Measurements from ENCODE around the gene DDX31. TPM values are rescaled to one million over a fixed set of nuclear protein-coding genes. Genes with fewer than 3 reads are reported as not detected.

The DDX31 gene
- total and polyA plus RNA-seq, 7 donors: 5.5 to 12.4 (median 8.6) TPM

DNA sequence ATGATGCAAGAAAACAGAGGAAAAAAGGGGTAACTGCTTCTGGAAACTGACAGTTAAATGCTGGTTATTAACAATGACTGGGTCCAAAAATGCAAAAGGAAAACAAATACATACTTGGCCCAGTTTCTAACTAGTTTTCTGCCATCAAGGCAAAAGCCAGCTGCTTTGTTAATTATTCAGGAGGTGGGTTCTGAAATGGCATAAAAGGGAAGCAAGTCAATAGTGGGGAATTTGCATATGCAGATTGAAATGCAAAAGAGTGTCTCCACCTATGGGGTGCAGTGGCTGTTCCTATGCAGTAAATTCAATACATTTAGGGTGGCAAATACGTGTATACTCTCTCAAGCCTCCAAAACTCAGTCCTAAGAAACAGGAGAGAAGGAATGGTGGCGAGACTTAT lies 54.0 kb downstream of the DDX31 start:
- H3K9me3 ChIP-seq: no peaks in the 10 kb centered on the region
- DNase-seq: no peak
- H3K27me3 ChIP-seq (ENCODE audit: insufficient read depth in 3 of 3, low read length in 2 of 3): no peaks in the 10 kb centered on the region
- intact Hi-C loops (cut with DNase I): loop anchor here in 1 of 2 donors (10.0 kb wide), 1 partner anchor 299 kb away; no protein-coding TSS in a partner anchor
- TF ChIP-seq, protein P1, sequence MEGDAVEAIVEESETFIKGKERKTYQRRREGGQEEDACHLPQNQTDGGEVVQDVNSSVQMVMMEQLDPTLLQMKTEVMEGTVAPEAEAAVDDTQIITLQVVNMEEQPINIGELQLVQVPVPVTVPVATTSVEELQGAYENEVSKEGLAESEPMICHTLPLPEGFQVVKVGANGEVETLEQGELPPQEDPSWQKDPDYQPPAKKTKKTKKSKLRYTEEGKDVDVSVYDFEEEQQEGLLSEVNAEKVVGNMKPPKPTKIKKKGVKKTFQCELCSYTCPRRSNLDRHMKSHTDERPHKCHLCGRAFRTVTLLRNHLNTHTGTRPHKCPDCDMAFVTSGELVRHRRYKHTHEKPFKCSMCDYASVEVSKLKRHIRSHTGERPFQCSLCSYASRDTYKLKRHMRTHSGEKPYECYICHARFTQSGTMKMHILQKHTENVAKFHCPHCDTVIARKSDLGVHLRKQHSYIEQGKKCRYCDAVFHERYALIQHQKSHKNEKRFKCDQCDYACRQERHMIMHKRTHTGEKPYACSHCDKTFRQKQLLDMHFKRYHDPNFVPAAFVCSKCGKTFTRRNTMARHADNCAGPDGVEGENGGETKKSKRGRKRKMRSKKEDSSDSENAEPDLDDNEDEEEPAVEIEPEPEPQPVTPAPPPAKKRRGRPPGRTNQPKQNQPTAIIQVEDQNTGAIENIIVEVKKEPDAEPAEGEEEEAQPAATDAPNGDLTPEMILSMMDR (IDR thresholded peaks at IDR 0.05): no peak
- H3K36me3 ChIP-seq (ENCODE audit: insufficient read depth in 1 of 2, low read depth in 1 of 2): peaks cover 26 to 96% of the 10 kb centered on the region in 2 donors
- ATAC-seq: no peak
- H3K4me1 ChIP-seq: no peaks in the 10 kb centered on the region
- H3K27ac ChIP-seq: no peak overlapping the region
- H3K4me3 ChIP-seq: no peak overlapping the region
- 89% methylated on average over 2 of the region's 2 CpGs for WGBS, 3 donors

DNA sequence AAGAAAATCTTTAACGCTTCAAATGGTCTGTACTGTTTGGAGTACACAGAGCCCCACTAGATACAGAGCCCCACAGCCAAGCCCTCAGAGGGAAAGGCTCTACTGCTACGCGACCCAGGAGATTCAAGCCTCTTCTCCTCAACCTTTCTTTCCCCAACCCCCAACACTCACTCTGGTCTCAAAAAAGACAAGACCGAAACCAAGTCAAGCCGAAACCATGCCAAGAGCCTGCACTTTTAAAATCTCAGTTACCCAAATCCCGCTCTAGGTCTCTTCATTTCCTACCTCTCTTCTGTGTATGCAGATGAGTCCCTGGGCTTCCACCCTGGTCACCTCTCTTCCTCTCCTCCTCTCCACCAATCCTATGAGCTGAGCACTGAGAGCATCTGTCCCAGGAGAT lies 55.5 kb downstream of the DDX31 start:
- H3K27ac ChIP-seq: no peak overlapping the region
- no peaks in the 10 kb centered on the region for H3K4me1 ChIP-seq
- TF ChIP-seq, protein P1 (IDR thresholded peaks at IDR 0.05): no peak
- no peaks in the 10 kb centered on the region for H3K27me3 ChIP-seq (ENCODE audit: insufficient read depth in 3 of 3, low read length in 2 of 3)
- H3K9me3 ChIP-seq: no peaks in the 10 kb centered on the region
- peaks cover 26 to 96% of the 10 kb centered on the region in 2 donors for H3K36me3 ChIP-seq (ENCODE audit: insufficient read depth in 1 of 2, low read depth in 1 of 2)
- ATAC-seq (no peak), DNase-seq (no peak)
- intact Hi-C loops (cut with DNase I): loop anchor here in 1 of 2 donors (10.0 kb wide), 1 partner anchor 300 kb away; no protein-coding TSS in a partner anchor
- H3K4me3 ChIP-seq: no peak overlapping the region
- 81 to 92% (median 82%) methylated on average over 6 of the region's 6 CpGs for whole genome bisulfite sequencing, 3 donors

DNA sequence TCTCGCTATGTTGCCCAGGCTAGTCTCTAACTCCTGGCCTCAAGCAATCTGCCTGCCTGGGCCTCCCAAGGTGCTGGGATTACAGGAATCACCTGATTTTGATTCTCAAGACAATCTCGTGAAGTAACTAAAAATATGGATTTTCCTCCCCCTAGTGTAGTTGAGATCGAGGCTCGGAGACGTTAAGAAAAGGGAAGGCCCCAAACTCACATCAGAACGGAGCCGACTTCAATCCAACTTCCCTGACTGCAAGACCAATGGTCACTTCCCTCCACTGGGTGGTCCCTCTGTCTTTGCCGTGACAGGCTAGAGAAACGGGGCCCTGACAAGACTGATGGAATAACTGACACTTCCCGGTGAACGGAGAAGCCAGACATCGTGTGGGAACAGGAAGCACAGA lies 59.1 kb downstream of the DDX31 start:
- no peak overlapping the region for H3K4me3 ChIP-seq
- TF ChIP-seq, protein P1 (IDR thresholded peaks at IDR 0.05): no peak
- DNase-seq: no peak
- intact Hi-C loops (cut with DNase I): loop anchor here in 1 of 2 donors (10.0 kb wide), 1 partner anchor 304 kb away; no protein-coding TSS in a partner anchor
- peaks cover 21 to 98% of the 10 kb centered on the region in 2 donors for H3K36me3 ChIP-seq (ENCODE audit: insufficient read depth in 1 of 2, low read depth in 1 of 2)
- ATAC-seq: no peak
- no peaks in the 10 kb centered on the region for H3K9me3 ChIP-seq
- no peaks in the 10 kb centered on the region for H3K27me3 ChIP-seq (ENCODE audit: insufficient read depth in 3 of 3, low read length in 2 of 3)
- no peak overlapping the region for H3K27ac ChIP-seq
- H3K4me1 ChIP-seq: no peaks in the 10 kb centered on the region
- 82 to 88% (median 86%) methylated on average over 12 of the region's 12 CpGs for WGBS, 3 donors

DNA sequence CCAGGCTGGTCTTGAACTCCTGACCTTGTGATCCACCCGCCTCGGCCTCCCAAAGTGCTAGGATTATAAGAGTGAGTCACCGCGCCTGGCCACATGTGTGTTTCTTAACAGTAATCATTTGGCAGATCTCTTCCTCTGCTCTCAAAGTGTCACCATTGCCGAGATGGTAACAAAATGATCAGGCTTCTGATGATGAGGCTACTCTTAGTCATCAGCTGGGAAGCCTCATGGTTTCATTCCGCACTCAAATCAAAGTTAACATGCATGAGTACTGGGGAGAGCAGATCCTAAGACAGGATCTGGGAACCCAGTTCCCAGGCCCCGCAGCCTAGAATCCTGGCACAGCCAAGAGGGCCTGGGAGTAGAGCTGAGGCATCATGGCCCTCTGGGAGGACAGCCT lies 60.0 kb downstream of the DDX31 start:
- intact Hi-C loops (cut with DNase I): loop anchor here in 1 of 2 donors (10.0 kb wide), 1 partner anchor 305 kb away; no protein-coding TSS in a partner anchor
- Histone ChIP-seq H3K27ac (no peak overlapping the region), H3K9me3 (no peaks in the 10 kb centered on the region), H3K27me3 (ENCODE audit: insufficient read depth in 3 of 3, low read length in 2 of 3) (no peaks in the 10 kb centered on the region), H3K4me1 (no peaks in the 10 kb centered on the region), H3K36me3 (ENCODE audit: insufficient read depth in 1 of 2, low read depth in 1 of 2) (peaks cover 14 to 98% of the 10 kb centered on the region in 2 donors), H3K4me3 (no peak overlapping the region)
- no peak for DNase-seq
- 85 to 89% (median 88%) methylated on average over 7 of the region's 7 CpGs for WGBS, 3 donors
- TF ChIP-seq, protein P1 (IDR thresholded peaks at IDR 0.05): no peak
- peak in 2 of 4 donors; percentile 21 to 33 for ATAC-seq

DNA sequence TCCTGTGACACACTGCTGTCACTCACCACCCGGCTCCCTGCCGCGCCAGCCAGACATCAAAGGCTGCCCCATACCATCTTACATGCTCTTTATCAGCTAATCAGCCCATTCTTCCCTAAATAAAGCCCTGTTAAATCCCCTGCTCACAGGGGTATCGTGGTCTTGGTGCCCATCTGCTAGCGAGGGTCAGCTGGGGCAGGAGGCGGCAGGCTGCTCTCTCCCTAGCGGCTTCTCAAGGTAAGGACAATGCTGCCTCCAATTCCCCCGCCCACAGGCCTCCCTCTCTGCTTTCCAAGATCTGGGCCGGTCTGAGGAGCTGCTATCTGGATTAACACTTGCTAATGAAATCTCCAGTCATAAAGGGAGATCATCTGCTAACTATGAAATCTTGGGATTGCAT lies 60.6 kb downstream of the DDX31 start:
- H3K4me1 ChIP-seq: no peaks in the 10 kb centered on the region
- ATAC-seq (no peak), DNase-seq (no peak)
- peaks cover 9 to 98% of the 10 kb centered on the region in 2 donors for H3K36me3 ChIP-seq (ENCODE audit: insufficient read depth in 1 of 2, low read depth in 1 of 2)
- no peak overlapping the region for H3K4me3 ChIP-seq
- intact Hi-C loops (cut with DNase I): no loop called here
- H3K27me3 ChIP-seq (ENCODE audit: insufficient read depth in 3 of 3, low read length in 2 of 3): no peaks in the 10 kb centered on the region
- TF ChIP-seq, protein P1 (IDR thresholded peaks at IDR 0.05): no peak
- H3K9me3 ChIP-seq: no peaks in the 10 kb centered on the region
- WGBS, 3 donors: 94 to 96% (median 95%) methylated on average over 9 of the region's 9 CpGs
- H3K27ac ChIP-seq: no peak overlapping the region
